ENCODE data around the gene CLASP1.

GRCh38 chr2:121545257-121545656 lies 104.0 kb downstream of the CLASP1 start:
- TF ChIP-seq CTCF (conservative IDR thresholded peaks at IDR 0.05) (no peak), ZFX (IDR thresholded peaks at IDR 0.05) (no peak)
